Heart left ventricle (tissue), 16 donors: ENCODE measurements around the gene KCNIP3. TPM values are rescaled to one million over a fixed set of nuclear protein-coding genes. Genes with fewer than 3 reads are reported as not detected.
A peak's percentile ranks its signal among the peaks of the same experiment; 100 is the strongest.

ENCODE experiments used
- ATAC-seq, 4 donors: fragments of 200-7000 bp; cut with Tn5 transposase; one replicate each; pipeline ENCODE4 v1.9.1; 2020 to 2022; ENCODE audit warnings: moderate library complexity in 4 of 4, mild to moderate bottlenecking in 3 of 4, moderate number of reproducible peaks in 1 of 4
- DNase-seq, 5 donors: peaks; one replicate each; pipeline ENCODE4 v3.0.0-alpha.2; 2020
- H3K27ac ChIP-seq, 12 donors: fragments of 200-600 bp; sonication (generic) in 4 of 12; one replicate each; pipeline versions ENCODE4 v1.5.0 to v1.8.0; 2016 to 2022; ENCODE audit warnings: mild to moderate bottlenecking in 2 of 12
- H3K27me3 ChIP-seq, 9 donors: fragments of 200-600 bp; sonication (generic) in 2 of 9; one replicate each; pipeline versions ENCODE4 v1.5.1 to v1.8.0; 2016 to 2022; ENCODE audit warnings: mild to moderate bottlenecking in 3 of 9
- H3K36me3 ChIP-seq, 9 donors: fragments of 200-600 bp; sonication (generic) in 2 of 9; one replicate each; pipeline versions ENCODE4 v1.5.0 to v1.8.0; 2018 to 2022; ENCODE audit warnings: mild to moderate bottlenecking in 2 of 9
- H3K4me1 ChIP-seq, 12 donors: fragments of 200-600 bp; sonication (generic) in 4 of 12; one replicate each; pipeline versions ENCODE4 v1.5.0 to v1.8.0; 2016 to 2022; ENCODE audit warnings: mild to moderate bottlenecking in 3 of 12
- H3K4me3 ChIP-seq, 12 donors: fragments of 200-600 bp; sonication (generic) in 4 of 12; one replicate each; pipeline versions ENCODE4 v1.5.0 to v1.8.0; 2017 to 2022; ENCODE audit warnings: mild to moderate bottlenecking in 9 of 12, moderate library complexity in 4 of 12
- H3K9me3 ChIP-seq, 12 donors: fragments of 200-600 bp; sonication (generic) in 4 of 12; one replicate each; pipeline versions ENCODE4 v1.5.0 to v1.8.0; 2016 to 2022; ENCODE audit warnings: mild to moderate bottlenecking in 1 of 12
- CTCF ChIP-seq, 12 donors: fragments of 200-600 bp; sonication (generic) in 4 of 12; IDR thresholded peaks; one replicate each; pipeline versions ENCODE4 v1.5.0 to v1.8.0; 2018 to 2022; ENCODE audit warnings: antibody characterized with exemption in 12 of 12, mild to moderate bottlenecking in 5 of 12
- POLR2A ChIP-seq, 2 donors: fragments of 450-650 bp; IDR thresholded peaks; one replicate each; pipeline ENCODE4 v1.6.1; 2017; ENCODE audit warnings: antibody characterized with exemption in 2 of 2, mild to moderate bottlenecking in 2 of 2, moderate library complexity in 2 of 2
- WGBS, 4 donors: extraction: QIAGEN DNeasy Blood & Tissue Kit in 2 of 4; methylation state at CpG; one replicate each; pipeline versions ENCODE4 v1.1.5 to v1.1.7; 2013 to 2018; 5-methylcytosine and 5-hydroxymethylcytosine counted together
- intact Hi-C, 10 donors: fragments of 100-400 bp; cut with DNase I; formaldehyde crosslinking; loops; one replicate each; pipeline versions ENCODE4 v1.11.1 to v1.14.2; 2022
- polyA plus RNA-seq, 2 donors: library from polyadenylated mRNA; stranded (reverse); fragments of 200-250 nt; gene quantifications; one replicate each; pipeline ENCODE4 v1.2.3, GENCODE V29; 2013
- total RNA-seq, 9 donors: library from RNA; depleted of rRNA in 2 of 9; stranded (reverse); fragments of >200 nt in 2 of 9; fragmentation: NEBNext Ultra II Directional in 3 of 9; extraction: Animal tissue kit (Norgen Biotek cat#: 25700) in 3 of 9; gene quantifications; one replicate each; pipeline versions ENCODE4 v1.1.0 to v1.2.4, GENCODE V29; 2016 to 2023
- donor health status: ischemic (EF 13 %, LVEDD 7.1; RV severe dilation, severe dysfunction).
- donor health status: healthy with polysubstance abuse.
- donor health status: DM: no; HTN: yes; CAD: no.
- donor health status: DM: no; HTN: no; CAD: no.
- donor health status: ischemic (EF 25% LVEDD 6.9; RV normal size, moderate dysfunction).
- donor health status: ischemic (EF 25% LVEDD 5.7; RV mildly dilated, moderate dysfunction).
- donor health status: healthy.
- donor health status: DM: yes; HTN: yes; CAD: no.
- donor health status: ischemic (EF 35%, LVEDD 5.7; RV mildly dilated, moderate dysfunction).
- donor health status: nonischemic (EF 11% LVEDD 7.7; RV severe dilation, severe dysfunction).
- donor health status: DM: yes; HTN: yes; CAD: no.
- donor health status: PGD.
- donor health status: ischemic (EF 29% LVEDD 5.4; RV normal size, mild dysfunction).
- donor health status: nonischemic (EF 23%, LVEDD 6.1; RV moderate dilation, normal function).

KCNIP3 gene
- total and polyA plus RNA-seq, 11 donors = 2.7 to 8.3 (median 4.0) TPM

GRCh38 chr2:95329401-95329800 lies 32.3 kb downstream of the KCNIP3 start:
- 87 to 97% (median 92%) methylated on average over 8 to 14 of the region's 14 CpGs for WGBS, 4 donors

GRCh38 chr2:95329891-95330793 lies 33.0 kb downstream of the KCNIP3 start:
- intact Hi-C loops = no loop called here
- ATAC-seq (peak; percentile 40 to 76 (median 68)), DNase-seq (peak in 2 of 5 donors; percentile 52 to 61)
- 72 to 89% (median 73%) methylated on average over 11 to 23 of the region's 23 CpGs for WGBS, 4 donors
- no peak for TF ChIP-seq CTCF (IDR thresholded peaks at IDR 0.05)
- no peak for TF ChIP-seq POLR2A (IDR thresholded peaks at IDR 0.05)
- H3K4me1 ChIP-seq = no peaks in the 10 kb centered on the region
- no peaks in the 10 kb centered on the region for H3K27me3 ChIP-seq
- H3K27ac ChIP-seq = no peak overlapping the region
- no peaks in the 10 kb centered on the region for H3K9me3 ChIP-seq
- H3K36me3 ChIP-seq = no peaks in the 10 kb centered on the region
- H3K4me3 ChIP-seq = no peak overlapping the region

More at GRCh38 chr2:95329401-95329800, 32.3 kb downstream of the KCNIP3 start:
- H3K9me3 ChIP-seq = no peaks in the 10 kb centered on the region
- TF ChIP-seq POLR2A (IDR thresholded peaks at IDR 0.05) (no peak), CTCF (IDR thresholded peaks at IDR 0.05) (no peak)
- intact Hi-C loops = no loop called here
- no peak for ATAC-seq
- H3K4me3 ChIP-seq = no peak overlapping the region
- no peaks in the 10 kb centered on the region for H3K36me3 ChIP-seq
- H3K27me3 ChIP-seq = no peaks in the 10 kb centered on the region
- H3K27ac ChIP-seq = no peak overlapping the region
- H3K4me1 ChIP-seq = no peaks in the 10 kb centered on the region
- peak in 1 of 5 donors; percentile 58 for DNase-seq

- intact Hi-C loops = no loop called here
- WGBS, 4 donors = 84 to 89% (median 87%) methylated on average over 11 of the region's 11 CpGs
- peak in 1 of 5 donors; percentile 33 for DNase-seq
- Histone ChIP-seq H3K36me3 (no peaks in the 10 kb centered on the region), H3K9me3 (no peaks in the 10 kb centered on the region), H3K4me3 (no peak overlapping the region), H3K27me3 (no peaks in the 10 kb centered on the region), H3K4me1 (no peaks in the 10 kb centered on the region), H3K27ac (no peak overlapping the region)
- ATAC-seq = no peak
- TF ChIP-seq POLR2A (IDR thresholded peaks at IDR 0.05) (no peak), CTCF (IDR thresholded peaks at IDR 0.05) (no peak)
Measured at GRCh38 chr2:95330794-95331338, 33.7 kb downstream of the KCNIP3 start.

- no peak overlapping the region for H3K4me3 ChIP-seq
- no peaks in the 10 kb centered on the region for H3K9me3 ChIP-seq
- peak in 2 of 5 donors; percentile 7 to 51 for DNase-seq
- TF ChIP-seq CTCF (IDR thresholded peaks at IDR 0.05) (no peak), POLR2A (IDR thresholded peaks at IDR 0.05) (no peak)
- H3K4me1 ChIP-seq = no peaks in the 10 kb centered on the region
- no peaks in the 10 kb centered on the region for H3K36me3 ChIP-seq
- WGBS, 4 donors = 85 to 96% (median 88%) methylated on average over 9 to 10 of the region's 10 CpGs
- intact Hi-C loops = no loop called here
- H3K27me3 ChIP-seq = no peaks in the 10 kb centered on the region
- no peak overlapping the region for H3K27ac ChIP-seq
- ATAC-seq = no peak
Measured at GRCh38 chr2:95331606-95332005, 34.5 kb downstream of the KCNIP3 start.
